Stimulated activated effector memory CD8-positive, alpha-beta T cell treated with anti-CD3 and anti-CD28 coated beads, Interleukin-12 subunit alpha, Interleukin-12 subunit beta, amount 100 ng/mL, for 72 hours (primary cell): ENCODE data around the gene POTEH.
"Not testable (repeated sequence)": the region's sequence is repeated elsewhere in the genome, so short reads cannot be mapped to it uniquely, and the experiment has no call there.

ENCODE experiments used
- ATAC-seq: fragments of 150-1000 bp; cut with Tn5 transposase; 2 replicates; pipeline ENCODE4 v1.10.0; 2021
- DNase-seq, 2 donors: peaks; one replicate each; pipeline ENCODE4 v3.0.0; 2021 to 2022; ENCODE audit warnings: low spot score in 2 of 2
- H3K27ac Mint-ChIP-seq: one replicate; pipeline ENCODE4 v1.8.0; 2022; ENCODE audit warnings: mild to moderate bottlenecking, mixed read lengths
- H3K36me3 Mint-ChIP-seq: one replicate; pipeline ENCODE4 v1.8.0; 2022; ENCODE audit warnings: mild to moderate bottlenecking, mixed read lengths
- H3K4me1 Mint-ChIP-seq: one replicate; pipeline ENCODE4 v1.8.0; 2022; ENCODE audit warnings: mixed read lengths
- H3K4me3 Mint-ChIP-seq: one replicate; pipeline ENCODE4 v1.8.0; 2022; ENCODE audit warnings: mild to moderate bottlenecking, mixed read lengths
- H3K9me3 Mint-ChIP-seq: one replicate; pipeline ENCODE4 v1.8.0; 2022; ENCODE audit warnings: mixed read lengths

The POTEH gene

GRCh38 chr22:15689012-15689748, 646 bp upstream of the POTEH start:
- H3K4me3 Mint-ChIP-seq, DNase-seq, H3K9me3 Mint-ChIP-seq, H3K4me1 Mint-ChIP-seq, H3K27ac Mint-ChIP-seq, H3K36me3 Mint-ChIP-seq: not testable (repeated sequence)
- ATAC-seq = peak; percentile 39

DNA sequence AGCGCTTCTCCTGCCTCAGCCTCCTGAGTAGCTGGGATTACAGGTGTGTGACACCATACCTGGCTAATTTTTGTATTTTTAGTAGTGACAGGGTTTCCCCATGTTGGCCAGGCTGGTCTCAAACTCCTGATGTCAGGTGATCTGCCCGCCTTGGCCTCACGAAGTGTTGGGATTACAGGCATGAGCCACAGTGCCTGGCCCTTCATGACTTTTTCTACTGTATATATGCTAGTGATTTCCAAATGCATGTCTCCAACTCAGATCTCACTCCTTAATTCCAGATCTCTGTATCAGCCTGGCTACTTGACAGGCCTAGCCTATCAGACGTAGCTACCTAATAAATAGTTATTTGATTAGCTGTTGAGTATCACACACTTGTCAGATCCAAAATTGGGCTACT, 23.8 kb downstream of the POTEH start:
- not testable (repeated sequence) for DNase-seq
- peak; percentile 31 for ATAC-seq

DNA sequence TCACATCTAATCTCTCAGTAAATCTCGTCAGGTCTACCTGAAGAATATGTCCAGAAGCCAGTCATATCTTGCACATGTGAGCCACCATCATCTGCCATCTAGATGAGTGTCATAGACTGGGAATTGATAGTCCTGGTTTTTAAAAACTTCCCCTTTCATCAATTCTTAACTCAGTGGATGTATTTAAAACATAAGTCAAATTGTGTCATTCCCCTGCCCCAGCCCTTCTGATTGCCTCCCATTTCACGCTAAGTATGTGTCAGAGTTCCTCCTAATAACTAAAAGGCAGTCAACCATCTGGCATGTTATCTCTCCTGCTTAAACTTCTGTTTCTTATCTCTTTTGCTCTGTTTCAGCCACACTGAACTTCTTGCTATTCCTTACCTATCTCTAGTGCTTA, 24.3 kb downstream of the POTEH start:
- not testable (repeated sequence) for ATAC-seq, H3K4me3 Mint-ChIP-seq, H3K4me1 Mint-ChIP-seq, H3K36me3 Mint-ChIP-seq, H3K9me3 Mint-ChIP-seq, H3K27ac Mint-ChIP-seq, DNase-seq

More for the DNA sequence above, 23.8 kb downstream of the POTEH start:
- H3K4me1 Mint-ChIP-seq, H3K9me3 Mint-ChIP-seq, H3K4me3 Mint-ChIP-seq, H3K36me3 Mint-ChIP-seq, H3K27ac Mint-ChIP-seq: not testable (repeated sequence)

DNA sequence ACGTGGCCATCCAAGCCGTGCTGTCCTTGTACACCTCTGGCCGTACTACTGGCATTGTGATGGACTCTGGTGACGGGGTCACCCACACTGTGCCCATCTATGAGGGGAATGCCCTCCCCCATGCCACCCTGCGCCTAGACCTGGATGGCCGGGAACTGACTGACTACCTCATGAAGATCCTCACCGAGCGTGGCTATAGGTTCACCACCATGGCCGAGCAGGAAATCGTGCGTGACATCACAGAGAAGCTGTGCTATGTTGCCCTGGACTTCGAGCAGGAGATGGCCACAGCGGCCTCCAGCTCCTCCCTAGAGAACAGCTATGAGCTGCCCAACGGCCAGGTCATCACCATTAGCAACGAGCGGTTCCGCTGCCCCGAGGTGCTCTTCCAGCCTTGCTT, 32.1 kb downstream of the POTEH start:
- H3K4me3 Mint-ChIP-seq, H3K27ac Mint-ChIP-seq, H3K36me3 Mint-ChIP-seq, ATAC-seq, H3K4me1 Mint-ChIP-seq, H3K9me3 Mint-ChIP-seq, DNase-seq: not testable (repeated sequence)

GRCh38 chr22:15729209-15729917, 39.5 kb downstream of the POTEH start:
- not testable (repeated sequence) for H3K4me3 Mint-ChIP-seq, H3K4me1 Mint-ChIP-seq, DNase-seq, H3K36me3 Mint-ChIP-seq, H3K27ac Mint-ChIP-seq, H3K9me3 Mint-ChIP-seq
- peak; percentile 21 for ATAC-seq

DNA sequence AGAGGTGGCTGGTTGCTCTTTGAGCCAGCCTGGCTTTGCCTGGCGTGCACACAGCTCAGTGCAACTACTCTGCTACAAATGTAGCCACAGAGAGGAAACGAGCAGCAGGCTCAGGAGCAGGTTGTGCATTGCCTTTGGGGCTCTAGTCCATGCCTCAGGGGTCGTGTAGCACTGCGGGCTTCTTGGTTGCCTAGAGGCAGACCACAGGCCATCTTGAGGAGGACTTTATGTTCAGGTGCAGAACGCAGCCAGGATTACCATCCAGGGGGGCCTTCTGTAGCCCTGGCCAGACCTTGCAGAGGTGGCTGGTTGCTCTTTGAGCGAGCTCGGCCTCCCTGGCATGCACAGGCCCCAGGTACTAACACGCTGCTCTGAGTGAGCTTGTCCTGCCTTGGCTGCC, 41.2 kb downstream of the POTEH start:
- H3K27ac Mint-ChIP-seq, H3K4me1 Mint-ChIP-seq, H3K4me3 Mint-ChIP-seq, DNase-seq, H3K9me3 Mint-ChIP-seq, ATAC-seq, H3K36me3 Mint-ChIP-seq: not testable (repeated sequence)

GRCh38 chr22:15734411-15734810, 44.6 kb downstream of the POTEH start:
- not testable (repeated sequence) for H3K27ac Mint-ChIP-seq, ATAC-seq, H3K9me3 Mint-ChIP-seq, H3K4me3 Mint-ChIP-seq, DNase-seq, H3K4me1 Mint-ChIP-seq, H3K36me3 Mint-ChIP-seq

- not testable (repeated sequence) for DNase-seq, H3K27ac Mint-ChIP-seq, H3K4me1 Mint-ChIP-seq, H3K9me3 Mint-ChIP-seq, H3K36me3 Mint-ChIP-seq, H3K4me3 Mint-ChIP-seq
- peak; percentile 57 for ATAC-seq
These were observed 48.5 kb downstream of the POTEH start for GRCh38 chr22:15738157-15738908.

DNA sequence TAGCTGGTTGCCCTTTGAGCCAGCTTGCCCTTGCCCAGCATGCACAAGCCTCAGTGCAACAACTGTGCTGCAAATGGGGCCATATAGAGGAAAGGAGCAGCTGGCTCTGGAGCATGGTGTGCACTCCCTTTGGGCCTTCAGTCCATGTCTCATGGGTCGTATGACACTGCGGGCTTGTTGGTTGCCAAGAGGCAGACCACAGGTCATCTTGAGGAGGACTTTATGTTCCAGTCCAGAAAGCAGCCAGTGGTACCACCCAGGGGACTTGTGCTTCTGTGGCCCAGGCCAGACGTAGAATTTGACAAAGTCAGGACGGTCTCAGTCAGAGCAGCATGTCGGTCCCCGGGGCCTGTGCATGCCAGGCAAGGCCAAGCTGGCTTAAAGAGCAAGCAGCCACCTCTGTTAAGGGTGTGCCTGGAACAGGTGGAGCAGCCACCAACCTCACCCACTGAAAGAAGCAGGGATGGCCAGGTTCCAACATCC, 49.1 kb downstream of the POTEH start:
- not testable (repeated sequence) for H3K4me3 Mint-ChIP-seq, H3K9me3 Mint-ChIP-seq, H3K36me3 Mint-ChIP-seq, DNase-seq, H3K4me1 Mint-ChIP-seq, H3K27ac Mint-ChIP-seq
- ATAC-seq = peak; percentile 57

- not testable (repeated sequence) for DNase-seq, H3K36me3 Mint-ChIP-seq, H3K27ac Mint-ChIP-seq, H3K4me3 Mint-ChIP-seq, H3K4me1 Mint-ChIP-seq, H3K9me3 Mint-ChIP-seq
- ATAC-seq = peak; percentile 46
These were observed 58.0 kb downstream of the POTEH start for GRCh38 chr22:15747636-15748323.

GRCh38 chr22:15749181-15749970, 59.5 kb downstream of the POTEH start:
- not testable (repeated sequence) for H3K4me3 Mint-ChIP-seq, H3K27ac Mint-ChIP-seq, DNase-seq, ATAC-seq, H3K4me1 Mint-ChIP-seq, H3K36me3 Mint-ChIP-seq, H3K9me3 Mint-ChIP-seq

GRCh38 chr22:15759443-15760097, 69.7 kb downstream of the POTEH start:
- H3K4me1 Mint-ChIP-seq, H3K4me3 Mint-ChIP-seq, DNase-seq, H3K9me3 Mint-ChIP-seq, H3K27ac Mint-ChIP-seq, ATAC-seq, H3K36me3 Mint-ChIP-seq: not testable (repeated sequence)

- not testable (repeated sequence) for H3K36me3 Mint-ChIP-seq, DNase-seq, H3K4me3 Mint-ChIP-seq, H3K27ac Mint-ChIP-seq, H3K4me1 Mint-ChIP-seq, ATAC-seq, H3K9me3 Mint-ChIP-seq
These were observed 70.7 kb downstream of the POTEH start for GRCh38 chr22:15760388-15761150.
